GM12872 (cell line): ENCODE measurements around the gene SH3BP2.

ENCODE experiments used
- TF ChIP-seq, protein P1 (sequence below): IDR thresholded peaks from 3 replicates; pipeline ENCODE4 v1.5.1; 2011; ENCODE audit warnings: low read depth, mild to moderate bottlenecking, low read length, moderate library complexity; ENCODE audit not compliant: insufficient read depth

The SH3BP2 gene

DNA sequence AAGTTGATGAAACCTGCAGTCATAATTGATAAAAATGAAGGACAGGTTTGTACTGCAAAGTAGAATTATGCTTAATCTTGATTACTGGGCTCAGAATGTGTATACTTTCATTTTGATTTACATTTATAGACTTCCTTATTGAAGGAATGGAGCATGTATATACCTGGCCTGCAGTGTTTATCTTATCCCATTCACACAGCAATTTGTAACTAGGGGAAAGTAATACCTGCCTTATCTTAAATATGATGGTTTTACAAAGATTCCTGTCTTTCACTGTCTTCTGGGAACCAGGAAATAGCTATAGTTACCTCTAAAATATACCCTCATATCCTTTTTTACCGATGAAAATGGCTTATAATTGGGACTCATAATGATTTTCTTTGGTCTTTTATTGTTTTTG, 80.4 kb downstream of the SH3BP2 start:
- TF ChIP-seq, protein P1, sequence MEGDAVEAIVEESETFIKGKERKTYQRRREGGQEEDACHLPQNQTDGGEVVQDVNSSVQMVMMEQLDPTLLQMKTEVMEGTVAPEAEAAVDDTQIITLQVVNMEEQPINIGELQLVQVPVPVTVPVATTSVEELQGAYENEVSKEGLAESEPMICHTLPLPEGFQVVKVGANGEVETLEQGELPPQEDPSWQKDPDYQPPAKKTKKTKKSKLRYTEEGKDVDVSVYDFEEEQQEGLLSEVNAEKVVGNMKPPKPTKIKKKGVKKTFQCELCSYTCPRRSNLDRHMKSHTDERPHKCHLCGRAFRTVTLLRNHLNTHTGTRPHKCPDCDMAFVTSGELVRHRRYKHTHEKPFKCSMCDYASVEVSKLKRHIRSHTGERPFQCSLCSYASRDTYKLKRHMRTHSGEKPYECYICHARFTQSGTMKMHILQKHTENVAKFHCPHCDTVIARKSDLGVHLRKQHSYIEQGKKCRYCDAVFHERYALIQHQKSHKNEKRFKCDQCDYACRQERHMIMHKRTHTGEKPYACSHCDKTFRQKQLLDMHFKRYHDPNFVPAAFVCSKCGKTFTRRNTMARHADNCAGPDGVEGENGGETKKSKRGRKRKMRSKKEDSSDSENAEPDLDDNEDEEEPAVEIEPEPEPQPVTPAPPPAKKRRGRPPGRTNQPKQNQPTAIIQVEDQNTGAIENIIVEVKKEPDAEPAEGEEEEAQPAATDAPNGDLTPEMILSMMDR, result no peak

DNA sequence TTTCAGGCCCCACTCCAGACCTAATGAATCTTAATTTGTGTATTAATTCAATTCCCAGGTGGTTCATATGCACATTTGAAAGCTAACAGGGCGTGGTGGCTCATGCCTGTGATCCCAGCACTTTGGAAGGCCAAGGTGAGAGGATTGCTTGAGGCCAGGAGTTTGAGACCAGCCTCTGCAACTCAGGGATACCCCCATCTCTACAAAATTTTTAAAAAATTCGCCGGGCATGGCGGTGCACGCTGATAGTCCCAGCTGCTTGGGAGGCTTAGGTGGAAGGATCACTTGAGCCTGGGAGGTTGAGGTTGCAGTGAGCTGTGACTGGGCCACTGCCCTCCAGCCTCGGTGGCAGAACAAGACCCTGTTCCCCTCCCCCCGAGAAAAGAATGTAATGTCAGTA, 82.0 kb downstream of the SH3BP2 start:
- TF ChIP-seq, protein P1, result no peak

DNA sequence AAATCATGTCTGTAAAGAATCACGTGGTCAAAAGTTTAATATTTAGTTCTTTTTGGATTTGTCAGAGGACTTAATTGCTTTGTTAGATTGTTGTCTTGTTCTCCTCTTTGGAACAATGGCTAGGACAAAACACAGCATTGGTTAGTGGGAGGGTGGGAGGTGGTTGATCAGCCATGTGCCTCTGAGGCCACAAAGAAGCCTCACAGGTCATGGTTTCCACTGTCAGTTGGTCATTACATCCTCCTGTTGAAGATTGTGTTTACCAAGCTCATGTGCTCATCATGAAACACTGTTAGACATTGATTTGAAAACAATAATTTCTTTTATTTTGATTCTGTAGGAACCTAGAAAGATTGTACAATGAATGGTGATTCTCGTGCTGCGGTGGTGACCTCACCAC, 82.7 kb downstream of the SH3BP2 start:
- TF ChIP-seq, protein P1, result no peak

DNA sequence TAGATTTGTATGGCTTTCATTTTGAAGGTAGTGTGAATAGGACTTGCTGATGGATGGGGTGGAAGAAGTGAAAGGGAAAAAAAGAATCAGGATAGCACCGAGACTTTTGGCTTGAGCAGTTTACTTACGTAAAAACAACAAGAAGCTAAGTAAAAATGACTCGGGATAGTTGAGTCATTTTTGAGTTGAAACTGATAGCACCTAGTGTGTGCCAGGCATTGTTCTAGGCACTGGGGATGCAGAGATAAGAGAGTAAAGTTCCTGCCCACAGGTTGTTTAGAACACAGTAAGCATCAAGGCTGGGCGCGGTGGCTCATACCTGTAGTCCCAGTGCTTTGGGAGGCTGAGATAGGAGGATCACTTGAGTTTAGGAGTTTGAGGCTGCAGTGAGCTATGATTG, 85.5 kb downstream of the SH3BP2 start:
- TF ChIP-seq, protein P1, result no peak

DNA sequence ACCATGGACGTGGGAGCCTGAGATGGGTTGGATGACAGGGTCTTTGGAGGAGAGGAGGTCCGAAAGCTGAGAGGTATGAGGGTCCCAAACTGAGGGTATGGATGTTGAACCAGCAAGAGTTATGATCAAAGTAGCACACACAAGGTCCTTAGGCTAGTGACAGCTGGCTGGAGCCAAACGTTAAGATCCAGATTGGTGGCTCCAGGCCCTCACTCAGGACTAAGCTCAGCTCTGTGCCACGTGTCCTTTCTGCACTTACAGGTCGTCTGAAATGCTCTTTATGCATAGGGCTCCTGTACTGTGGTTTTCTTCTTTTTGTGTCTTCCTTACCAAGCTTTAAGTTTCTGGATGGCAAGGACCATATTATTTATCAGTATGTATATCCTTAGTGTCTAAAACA, 86.1 kb downstream of the SH3BP2 start:
- TF ChIP-seq, protein P1, result no peak

DNA sequence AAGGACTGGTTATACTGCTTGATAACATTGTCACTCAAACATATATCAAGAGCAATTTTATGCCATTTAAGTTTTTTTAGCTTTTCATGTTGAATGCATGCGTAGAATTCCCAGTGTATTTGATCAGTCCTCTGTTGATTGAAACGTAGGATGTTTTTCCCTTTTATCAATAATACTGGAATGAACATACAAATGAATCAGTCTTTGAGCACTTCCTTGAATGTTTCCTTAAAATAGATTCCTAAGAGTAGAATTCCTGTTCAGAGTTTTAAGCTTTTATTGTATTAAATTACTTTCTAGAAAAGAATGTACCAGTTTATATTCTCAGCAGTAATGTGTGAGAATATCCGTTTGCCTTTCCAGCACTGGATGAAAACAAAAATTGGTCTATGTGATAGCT, 88.5 kb downstream of the SH3BP2 start:
- TF ChIP-seq, protein P1, result no peak

DNA sequence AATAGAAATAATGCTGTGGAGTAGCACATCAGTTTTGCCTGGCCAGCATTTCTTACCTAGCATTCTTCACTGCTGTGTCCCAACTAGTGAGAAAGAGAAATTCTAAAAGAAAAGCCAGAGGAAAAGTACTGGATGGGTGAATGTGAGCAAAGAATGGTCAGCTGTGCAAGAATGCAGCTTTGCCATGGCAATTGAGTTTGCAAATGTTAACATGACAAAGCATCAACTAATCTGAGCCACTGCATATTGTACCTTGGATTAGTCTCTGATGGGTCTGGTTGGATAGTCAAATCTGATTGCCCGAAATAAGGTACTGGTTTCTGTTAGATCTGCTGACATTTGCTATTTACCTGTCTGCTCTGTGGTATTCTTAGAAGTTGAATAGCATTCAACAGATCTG, 89.5 kb downstream of the SH3BP2 start:
- TF ChIP-seq, protein P1, result no peak

DNA sequence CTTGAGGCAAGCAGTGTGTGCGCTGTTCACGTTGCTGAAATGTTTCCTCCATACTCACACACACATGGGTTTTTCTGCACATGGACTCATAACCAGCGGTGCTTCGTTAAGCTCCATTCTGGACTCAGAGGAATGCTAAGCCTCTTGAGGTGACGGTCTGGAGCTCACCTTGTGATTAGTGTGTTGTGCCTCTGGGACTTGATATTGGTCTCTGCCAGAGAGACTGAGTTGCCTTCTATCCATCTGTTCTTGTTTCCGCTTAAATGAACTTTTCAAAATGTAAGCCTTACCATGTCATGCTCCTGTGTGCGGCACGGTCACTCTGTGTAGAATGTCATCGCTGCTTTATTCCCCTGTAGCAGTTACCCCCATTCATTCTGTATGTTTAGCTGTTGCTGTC, 93.3 kb downstream of the SH3BP2 start:
- TF ChIP-seq, protein P1, result no peak
